Mesenchymal stem cell (in vitro differentiated cells and primary cell): ENCODE results near the gene TRPV4.

Experiments used
- DNase-seq: peaks from one replicate; pipeline ENCODE4 v3.0.0-alpha.2; 2013
- H2AFZ ChIP-seq: one replicate; pipeline ENCODE4 v1.6.1; 2013; ENCODE audit warnings: low read depth, mild to moderate bottlenecking, control low read depth, inconsistent platforms, low read length, moderate library complexity
- H2AK5ac ChIP-seq: 2 replicates; pipeline ENCODE4 v1.6.1; 2013; ENCODE audit warnings: low read length, moderate library complexity, mild to moderate bottlenecking, inconsistent platforms; ENCODE audit not compliant: severe bottlenecking
- H2BK120ac ChIP-seq: one replicate; pipeline ENCODE4 v1.6.1; 2013; ENCODE audit warnings: low read depth, mild to moderate bottlenecking, inconsistent platforms, low read length, moderate library complexity
- H2BK12ac ChIP-seq, 2 experiments: one replicate each; pipeline ENCODE4 v1.6.1; 2013; ENCODE audit warnings: inconsistent platforms in 2 of 2, low read length in 2 of 2, mild to moderate bottlenecking in 2 of 2, moderate library complexity in 2 of 2, control low read depth in 1 of 2
- H2BK15ac ChIP-seq: one replicate; pipeline ENCODE4 v1.6.1; 2013; ENCODE audit warnings: mild to moderate bottlenecking, low read depth, inconsistent platforms; ENCODE audit not compliant: poor library complexity, severe bottlenecking
- H2BK5ac ChIP-seq: 2 replicates; pipeline ENCODE4 v1.6.1; 2013; ENCODE audit warnings: low read depth, mild to moderate bottlenecking, low read length, control low read depth, inconsistent platforms; ENCODE audit not compliant: poor library complexity, severe bottlenecking
- H3K14ac ChIP-seq, 2 experiments: one replicate each; pipeline ENCODE4 v1.6.1; 2013; ENCODE audit warnings: inconsistent platforms in 2 of 2, low read length in 2 of 2, control low read depth in 1 of 2, mild to moderate bottlenecking in 1 of 2, moderate library complexity in 1 of 2
- H3K18ac ChIP-seq, 2 experiments: one replicate each; pipeline ENCODE4 v1.6.1; 2013; ENCODE audit warnings: inconsistent platforms in 2 of 2, low read length in 2 of 2, control low read depth in 1 of 2, low read depth in 1 of 2, mild to moderate bottlenecking in 1 of 2
- H3K23ac ChIP-seq, 2 experiments: one replicate each; pipeline ENCODE4 v1.6.1; 2013; ENCODE audit warnings: inconsistent platforms in 2 of 2, low read length in 2 of 2, mild to moderate bottlenecking in 2 of 2, moderate library complexity in 2 of 2, control low read depth in 1 of 2
- H3K27ac ChIP-seq: 2 replicates; pipeline ENCODE4 v1.5.1; 2013; ENCODE audit warnings: mild to moderate bottlenecking, moderate library complexity, low read length, control low read depth, inconsistent platforms; ENCODE audit not compliant: poor library complexity, severe bottlenecking
- H3K27me3 ChIP-seq, 2 experiments: 2 replicates each; pipeline versions ENCODE4 v1.6.1 to v1.7.0; 2013; ENCODE audit warnings: low read length in 2 of 2, mild to moderate bottlenecking in 2 of 2, moderate library complexity in 2 of 2, control low read depth in 1 of 2, inconsistent platforms in 1 of 2; ENCODE audit not compliant: control insufficient read depth in 1 of 2, insufficient read depth in 1 of 2
- H3K36me3 ChIP-seq, 2 experiments: 2 replicates each; pipeline versions ENCODE4 v1.6.1 to v1.7.0; 2013; ENCODE audit warnings: low read length in 2 of 2, control low read depth in 1 of 2, inconsistent platforms in 1 of 2, low read depth in 1 of 2, mild to moderate bottlenecking in 1 of 2; ENCODE audit not compliant: insufficient read depth in 2 of 2, control insufficient read depth in 1 of 2
- H3K4ac ChIP-seq, 2 experiments: one replicate each; pipeline ENCODE4 v1.6.1; 2013; ENCODE audit warnings: inconsistent platforms in 2 of 2, low read length in 2 of 2, mild to moderate bottlenecking in 2 of 2, moderate library complexity in 2 of 2, control low read depth in 1 of 2, low read depth in 1 of 2
- H3K4me1 ChIP-seq: 2 replicates; pipeline ENCODE4 v1.6.1; 2013; ENCODE audit warnings: low read depth, low read length, control low read depth; ENCODE audit not compliant: control insufficient read depth, insufficient read depth
- H3K4me2 ChIP-seq: 2 replicates; pipeline ENCODE4 v1.6.1; 2013; ENCODE audit warnings: low read length, mild to moderate bottlenecking, inconsistent platforms; ENCODE audit not compliant: poor library complexity, severe bottlenecking
- H3K4me3 ChIP-seq, 2 experiments: 2 replicates each; pipeline versions ENCODE4 v1.5.1 to v1.7.0; 2013; ENCODE audit warnings: low read length in 2 of 2, mild to moderate bottlenecking in 2 of 2, control low read depth in 1 of 2, low read depth in 1 of 2; ENCODE audit not compliant: insufficient read depth in 1 of 2
- H3K79me1 ChIP-seq: replicated peaks from 2 replicates; pipeline ENCODE4 v1.6.1; 2013; ENCODE audit warnings: mild to moderate bottlenecking, control low read depth, low read length, inconsistent platforms; ENCODE audit not compliant: poor library complexity, severe bottlenecking
- H3K9ac ChIP-seq: 2 replicates; pipeline ENCODE4 v1.7.0; 2013; ENCODE audit warnings: mild to moderate bottlenecking, low read length, moderate library complexity
- H3K9me3 ChIP-seq: 2 replicates; pipeline ENCODE4 v1.7.0; 2013; ENCODE audit warnings: mild to moderate bottlenecking, low read length; ENCODE audit not compliant: control insufficient read depth
- H4K8ac ChIP-seq: one replicate; pipeline ENCODE4 v1.6.1; 2013; ENCODE audit warnings: inconsistent platforms, mild to moderate bottlenecking, low read length, moderate library complexity
- H4K91ac ChIP-seq: one replicate; pipeline ENCODE4 v1.6.1; 2013; ENCODE audit warnings: mild to moderate bottlenecking, low read length, inconsistent platforms
- WGBS: methylation state at CpG from one replicate; pipeline ENCODE4 v1.1.7; 2013; ENCODE audit warnings: mixed read lengths; 5-methylcytosine and 5-hydroxymethylcytosine counted together

The TRPV4 gene

DNA sequence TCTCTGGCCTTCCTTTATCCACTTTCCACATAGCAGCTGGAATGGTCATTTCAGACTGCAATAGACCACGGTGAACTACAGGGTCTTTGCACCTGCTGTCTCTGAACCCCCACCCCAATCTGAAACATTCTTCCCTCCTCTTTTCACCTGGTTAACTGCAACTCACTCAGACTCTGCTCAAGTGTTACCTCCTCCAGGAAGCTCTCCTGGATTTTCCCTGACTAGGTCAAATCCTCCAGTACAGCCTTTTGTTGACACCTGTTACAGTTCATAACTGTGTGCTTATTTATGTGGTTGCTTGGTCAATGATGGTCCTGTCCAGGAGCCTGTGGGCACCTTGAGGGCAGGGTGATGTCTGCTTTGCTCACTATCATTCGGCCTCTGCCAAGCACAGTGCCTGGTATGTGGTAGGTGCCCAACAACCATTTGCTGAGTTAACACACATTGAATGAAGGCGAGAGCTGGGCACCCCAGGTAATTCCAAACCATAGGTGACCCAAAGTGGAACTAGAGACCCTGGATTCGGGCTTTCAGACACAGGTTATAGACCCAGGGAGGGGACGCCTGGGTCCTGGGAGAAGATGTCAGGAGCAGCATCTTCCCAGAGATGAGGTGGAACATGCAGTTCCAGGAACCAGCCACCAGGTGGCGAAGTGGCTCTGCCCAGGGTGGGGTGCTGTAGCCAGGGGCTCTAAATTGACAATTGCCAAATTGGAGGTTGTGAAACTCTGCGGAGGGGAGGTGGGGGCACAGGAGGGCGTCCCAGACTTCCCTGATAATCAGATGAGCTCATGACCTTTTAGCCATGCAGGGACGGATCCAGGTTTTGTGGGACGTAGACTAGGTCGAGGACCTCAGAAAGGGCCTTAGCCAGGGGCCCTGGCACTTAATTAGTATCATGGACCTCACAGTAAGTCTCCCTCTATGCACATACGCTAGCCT is 28.1 kb downstream of the TRPV4 start:
- H2BK5ac ChIP-seq, result no peak overlapping the region
- H3K36me3 ChIP-seq, result peaks cover 0 to 7% of the 10 kb centered on the region in 2 experiments
- H3K79me1 ChIP-seq, result no peaks in the 10 kb centered on the region
- no peak overlapping the region for H3K4me3 ChIP-seq
- H2BK15ac ChIP-seq, result no peak overlapping the region
- no peaks in the 10 kb centered on the region for H3K4me1 ChIP-seq
- H3K9me3 ChIP-seq, result no peaks in the 10 kb centered on the region
- no peak overlapping the region for H2BK12ac ChIP-seq
- H3K9ac ChIP-seq, result no peak overlapping the region
- H3K4ac ChIP-seq, result no peak overlapping the region
- no peak overlapping the region for H3K23ac ChIP-seq
- H2AK5ac ChIP-seq, result no peak overlapping the region
- H2BK120ac ChIP-seq, result no peak overlapping the region
- no peak overlapping the region for H4K8ac ChIP-seq
- H3K4me2 ChIP-seq, result no peak overlapping the region
- H2AFZ ChIP-seq, result no peak overlapping the region
- no peak overlapping the region for H4K91ac ChIP-seq
- peak; percentile 61 for DNase-seq
- H3K18ac ChIP-seq, result no peak overlapping the region
- H3K27ac ChIP-seq, result no peak overlapping the region
- 44% methylated on average over 12 of the region's 12 CpGs for WGBS
- H3K14ac ChIP-seq, result no peak overlapping the region
- H3K27me3 ChIP-seq, result no peaks in the 10 kb centered on the region

DNA sequence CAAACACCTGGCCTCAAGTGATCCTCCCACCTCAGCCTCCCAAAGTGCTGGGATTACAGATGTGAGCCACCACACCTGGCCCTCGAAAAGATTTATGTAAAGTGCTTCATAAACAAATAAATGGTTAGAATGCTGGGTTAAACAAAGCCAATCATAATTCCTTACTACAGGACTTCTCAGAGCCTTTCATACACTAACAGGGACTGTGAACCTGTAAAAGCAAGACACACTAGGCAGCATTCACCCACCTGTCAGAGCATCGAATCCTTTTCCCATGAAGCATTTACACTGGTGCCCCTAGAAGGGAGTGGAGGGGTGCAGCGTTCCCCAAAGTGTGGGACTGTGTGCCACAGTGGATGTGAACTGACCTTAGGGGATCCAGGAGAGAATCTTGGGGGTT is 29.5 kb downstream of the TRPV4 start:
- Histone ChIP-seq H3K14ac (no peak overlapping the region), H3K4me2 (no peak overlapping the region), H2BK5ac (no peak overlapping the region), H2BK120ac (no peak overlapping the region), H3K4ac (no peak overlapping the region), H2AFZ (no peak overlapping the region), H2AK5ac (no peak overlapping the region), H3K36me3 (peaks cover 0 to 10% of the 10 kb centered on the region in 2 experiments), H3K79me1 (no peaks in the 10 kb centered on the region), H3K9ac (no peak overlapping the region), H3K27ac (no peak overlapping the region), H3K27me3 (no peaks in the 10 kb centered on the region), H2BK12ac (no peak overlapping the region), H4K91ac (no peak overlapping the region), H2BK15ac (no peak overlapping the region), H3K4me3 (no peak overlapping the region), H3K4me1 (no peaks in the 10 kb centered on the region), H3K9me3 (no peaks in the 10 kb centered on the region), H3K18ac (no peak overlapping the region), H3K23ac (no peak overlapping the region), H4K8ac (no peak overlapping the region)
- 97% methylated on average over 2 of the region's 3 CpGs for WGBS
- DNase-seq, result no peak

DNA sequence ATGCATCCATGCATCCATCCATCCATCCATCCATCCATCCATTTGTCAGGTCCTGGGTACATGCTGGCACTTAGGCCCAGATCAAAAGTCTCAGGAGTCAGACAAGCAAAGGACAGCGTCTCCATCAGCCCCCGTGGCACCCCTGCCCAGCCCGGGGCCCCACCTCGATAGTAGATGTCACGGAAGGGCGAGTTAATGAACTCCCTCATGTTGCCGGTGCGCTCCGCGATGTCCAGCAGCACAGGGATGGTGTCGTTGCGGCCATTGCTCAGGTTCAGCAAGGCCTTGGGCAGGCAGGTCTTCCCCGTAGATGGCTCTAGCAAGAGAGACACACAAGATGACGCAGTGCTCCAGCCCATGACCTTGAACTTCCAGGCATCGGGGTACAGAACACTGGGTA is 30.4 kb downstream of the TRPV4 start:
- no peak overlapping the region for H4K91ac ChIP-seq
- H3K79me1 ChIP-seq, result no peaks in the 10 kb centered on the region
- H3K18ac ChIP-seq, result no peak overlapping the region
- no peaks in the 10 kb centered on the region for H3K9me3 ChIP-seq
- no peak overlapping the region for H3K4me3 ChIP-seq
- peaks cover 0 to 16% of the 10 kb centered on the region in 2 experiments for H3K36me3 ChIP-seq
- H2BK120ac ChIP-seq, result no peak overlapping the region
- no peak overlapping the region for H2BK15ac ChIP-seq
- H3K4me1 ChIP-seq, result peaks cover 2% of the 10 kb centered on the region
- H2AFZ ChIP-seq, result no peak overlapping the region
- H4K8ac ChIP-seq, result no peak overlapping the region
- H2BK12ac ChIP-seq, result no peak overlapping the region
- no peak overlapping the region for H2BK5ac ChIP-seq
- H3K23ac ChIP-seq, result no peak overlapping the region
- no peak overlapping the region for H3K4ac ChIP-seq
- no peak overlapping the region for H3K4me2 ChIP-seq
- no peak overlapping the region for H3K9ac ChIP-seq
- H3K27ac ChIP-seq, result no peak overlapping the region
- 94% methylated on average over 15 of the region's 15 CpGs for WGBS
- H2AK5ac ChIP-seq, result no peak overlapping the region
- no peak overlapping the region for H3K14ac ChIP-seq
- H3K27me3 ChIP-seq, result no peaks in the 10 kb centered on the region
- no peak for DNase-seq

DNA sequence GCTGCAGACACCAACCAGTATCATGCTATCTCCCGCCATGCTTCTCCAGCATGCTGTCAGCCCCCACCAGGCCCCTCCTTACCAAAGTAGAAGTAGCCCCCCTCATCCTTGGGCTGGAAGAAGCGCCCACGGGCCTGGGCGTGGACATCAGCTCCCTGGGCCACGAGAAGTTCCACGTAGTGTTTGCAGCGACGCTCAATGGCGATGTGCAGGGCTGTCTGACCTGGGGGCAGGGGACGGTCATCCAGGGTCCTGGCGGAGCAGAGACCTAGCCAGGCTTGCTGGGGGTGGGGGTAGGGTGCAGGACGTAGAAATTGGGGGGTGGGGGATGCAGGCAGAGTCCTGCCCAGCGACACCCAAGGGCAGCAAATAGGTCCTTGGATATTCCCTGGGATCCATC is 32.7 kb downstream of the TRPV4 start:
- H2BK5ac ChIP-seq, result no peak overlapping the region
- H3K9ac ChIP-seq, result no peak overlapping the region
- WGBS, result 92% methylated on average over 13 of the region's 13 CpGs
- no peak overlapping the region for H2BK15ac ChIP-seq
- no peak overlapping the region for H3K23ac ChIP-seq
- H4K8ac ChIP-seq, result no peak overlapping the region
- no peak for DNase-seq
- peaks cover 2% of the 10 kb centered on the region for H3K4me1 ChIP-seq
- H3K14ac ChIP-seq, result no peak overlapping the region
- no peak overlapping the region for H3K4me3 ChIP-seq
- H3K4me2 ChIP-seq, result no peak overlapping the region
- no peaks in the 10 kb centered on the region for H3K27me3 ChIP-seq
- no peak overlapping the region for H3K4ac ChIP-seq
- no peak overlapping the region for H4K91ac ChIP-seq
- no peak overlapping the region for H3K27ac ChIP-seq
- no peak overlapping the region for H2BK12ac ChIP-seq
- no peak overlapping the region for H2AK5ac ChIP-seq
- no peaks in the 10 kb centered on the region for H3K79me1 ChIP-seq
- peaks cover 0 to 16% of the 10 kb centered on the region in 2 experiments for H3K36me3 ChIP-seq
- no peak overlapping the region for H3K18ac ChIP-seq
- no peak overlapping the region for H2BK120ac ChIP-seq
- no peak overlapping the region for H2AFZ ChIP-seq
- H3K9me3 ChIP-seq, result no peaks in the 10 kb centered on the region
